Smooth muscle cell (in vitro differentiated cells): Measurements from ENCODE around the gene VIPR1. TPM values are rescaled to one million over a fixed set of nuclear protein-coding genes. Genes with fewer than 3 reads are reported as not detected.

Source experiments
- DNase-seq: peaks from one replicate; lab custom pipeline; 2025; ENCODE audit not compliant: unreplicated experiment; lab: John Stamatoyannopoulos, UW
- H2AFZ ChIP-seq: fragments of 200-600 bp; sonication (generic); 2 replicates; pipeline ENCODE4 v1.6.0; 2016; ENCODE audit warnings: antibody characterized with exemption, low read depth, mild to moderate bottlenecking
- H3F3A ChIP-seq: fragments of 200-600 bp; sonication (generic); 2 replicates; pipeline ENCODE4 v1.6.0; 2017; ENCODE audit warnings: antibody characterized with exemption, low read depth
- H3K27ac ChIP-seq: fragments of 200-600 bp; sonication (generic); 2 replicates; pipeline ENCODE4 v1.5.1; 2016; ENCODE audit warnings: low read depth, mild to moderate bottlenecking
- H3K27me3 ChIP-seq: fragments of 200-600 bp; sonication (generic); 2 replicates; pipeline ENCODE4 v1.6.1; 2016; ENCODE audit warnings: low read depth, mild to moderate bottlenecking
- H3K36me3 ChIP-seq: fragments of 200-600 bp; sonication (generic); 2 replicates; pipeline ENCODE4 v1.5.1; 2016; ENCODE audit warnings: low read depth
- H3K4me1 ChIP-seq: fragments of 200-600 bp; sonication (generic); 2 replicates; pipeline ENCODE4 v1.5.1; 2016; ENCODE audit warnings: low read depth
- H3K4me2 ChIP-seq: fragments of 200-600 bp; sonication (generic); 2 replicates; pipeline ENCODE4 v1.6.0; 2016; ENCODE audit warnings: mild to moderate bottlenecking
- H3K4me3 ChIP-seq: fragments of 200-600 bp; sonication (generic); 2 replicates; pipeline ENCODE4 v1.5.1; 2016; ENCODE audit warnings: mild to moderate bottlenecking
- H3K79me2 ChIP-seq: fragments of 200-600 bp; sonication (generic); 2 replicates; pipeline ENCODE4 v1.6.0; 2016; ENCODE audit warnings: low read depth, mild to moderate bottlenecking
- H3K9ac ChIP-seq: fragments of 200-600 bp; sonication (generic); 2 replicates; pipeline ENCODE4 v1.6.0; 2016; ENCODE audit warnings: low read depth
- H3K9me3 ChIP-seq: fragments of 200-600 bp; sonication (generic); replicated peaks from 2 replicates; pipeline ENCODE4 v1.5.1; 2016; ENCODE audit warnings: low read depth
- H4K20me1 ChIP-seq: fragments of 200-600 bp; sonication (generic); 2 replicates; pipeline ENCODE4 v1.6.0; 2016; ENCODE audit warnings: low read depth
- CTCF ChIP-seq: fragments of 200-600 bp; sonication (generic); IDR thresholded peaks from 2 replicates; pipeline ENCODE4 v1.5.1; 2017; ENCODE audit warnings: borderline replicate concordance, mild to moderate bottlenecking, antibody characterized with exemption; ENCODE audit not compliant: insufficient read depth, poor library complexity, severe bottlenecking
- WGBS: methylation state at CpG from one replicate; pipeline ENCODE4 v1.1.7; 2016; ENCODE audit warnings: low lambda C conversion rate; 5-methylcytosine and 5-hydroxymethylcytosine counted together
- polyA plus RNA-seq: library from polyadenylated mRNA; unstranded; fragments of >200 nt; fragmentation: Nextera tagmentation; extraction: Ambion mirVana; gene quantifications from 2 replicates; pipeline ENCODE4 v1.2.1, GENCODE V29; 2016
- total RNA-seq: library from RNA; depleted of rRNA; stranded (reverse); fragments of >200 nt; gene quantifications from 2 replicates; pipeline ENCODE4 v1.2.3, GENCODE V29; 2014

VIPR1 gene
- total and polyA plus RNA-seq, 2 experiments from 2014 or later, result 0.86 to 1.3 TPM

GRCh38 chr3:42507252-42507651 is 4.8 kb downstream of the VIPR1 start:
- Histone ChIP-seq H2AFZ (no peak overlapping the region), H3K4me1 (no peaks in the 10 kb centered on the region), H3K4me3 (no peak overlapping the region), H3K27me3 (peaks cover 10% of the 10 kb centered on the region), H3K4me2 (no peak overlapping the region), H3K27ac (no peak overlapping the region), H3K79me2 (no peaks in the 10 kb centered on the region), H3K36me3 (no peaks in the 10 kb centered on the region), H4K20me1 (no peaks in the 10 kb centered on the region), H3K9me3 (no peaks in the 10 kb centered on the region), H3F3A (no peaks in the 10 kb centered on the region), H3K9ac (no peak overlapping the region)
- no peak for DNase-seq
- WGBS, result 37% methylated on average over 7 of the region's 7 CpGs
- TF ChIP-seq CTCF, result no peak

GRCh38 chr3:42507761-42508335 is 5.4 kb downstream of the VIPR1 start:
- Histone ChIP-seq H4K20me1 (no peaks in the 10 kb centered on the region), H3K9me3 (no peaks in the 10 kb centered on the region), H3K4me2 (no peak overlapping the region), H3K36me3 (no peaks in the 10 kb centered on the region), H3K27me3 (peaks cover 4% of the 10 kb centered on the region), H2AFZ (no peak overlapping the region), H3K4me3 (no peak overlapping the region), H3K79me2 (no peaks in the 10 kb centered on the region), H3F3A (no peaks in the 10 kb centered on the region), H3K4me1 (no peaks in the 10 kb centered on the region), H3K27ac (no peak overlapping the region), H3K9ac (no peak overlapping the region)
- WGBS, result 92% methylated on average over 6 of the region's 6 CpGs
- no peak for DNase-seq
- no peak for TF ChIP-seq CTCF

GRCh38 chr3:42508562-42508961 is 6.1 kb downstream of the VIPR1 start:
- H3K4me2 ChIP-seq, result no peak overlapping the region
- H3K27me3 ChIP-seq, result no peaks in the 10 kb centered on the region
- no peaks in the 10 kb centered on the region for H3K36me3 ChIP-seq
- H3K4me1 ChIP-seq, result no peaks in the 10 kb centered on the region
- no peaks in the 10 kb centered on the region for H3F3A ChIP-seq
- H4K20me1 ChIP-seq, result no peaks in the 10 kb centered on the region
- no peak overlapping the region for H3K9ac ChIP-seq
- TF ChIP-seq CTCF, result no peak
- DNase-seq, result no peak
- H3K4me3 ChIP-seq, result no peak overlapping the region
- WGBS, result 72% methylated on average over 4 of the region's 4 CpGs
- H3K27ac ChIP-seq, result no peak overlapping the region
- no peaks in the 10 kb centered on the region for H3K9me3 ChIP-seq
- H3K79me2 ChIP-seq, result no peaks in the 10 kb centered on the region
- H2AFZ ChIP-seq, result no peak overlapping the region

GRCh38 chr3:42509111-42509510 is 6.7 kb downstream of the VIPR1 start:
- Histone ChIP-seq H3K27me3 (no peaks in the 10 kb centered on the region), H3K9me3 (no peaks in the 10 kb centered on the region), H3K36me3 (no peaks in the 10 kb centered on the region), H3K79me2 (no peaks in the 10 kb centered on the region), H2AFZ (no peak overlapping the region), H3K4me2 (no peak overlapping the region), H3K4me3 (no peak overlapping the region), H3K9ac (no peak overlapping the region), H3K4me1 (no peaks in the 10 kb centered on the region), H3K27ac (no peak overlapping the region), H3F3A (no peaks in the 10 kb centered on the region), H4K20me1 (no peaks in the 10 kb centered on the region)
- no peak for TF ChIP-seq CTCF
- WGBS, result 81% methylated on average over 3 of the region's 3 CpGs
- no peak for DNase-seq
